Measurements from ENCODE around the gene TRPV5.

DNA sequence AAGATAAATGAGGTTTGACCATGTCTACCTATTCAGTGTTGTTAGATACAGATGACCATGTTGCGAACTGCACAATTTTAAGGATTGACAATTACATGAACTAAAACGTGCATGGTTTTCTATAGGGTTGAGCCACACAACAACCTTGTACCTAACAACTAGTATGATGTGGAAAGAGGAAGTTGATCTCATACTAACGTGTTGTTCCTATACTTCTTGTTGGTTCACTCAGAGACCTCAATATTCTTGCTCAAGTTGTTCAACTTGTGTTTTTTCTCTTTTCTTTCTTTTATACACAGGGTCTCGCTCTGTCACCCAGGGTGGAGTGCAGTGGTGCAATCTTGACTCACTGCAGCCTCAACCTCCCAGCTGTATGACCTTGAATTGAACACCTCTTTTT is 34.7 kb upstream of the TRPV5 start:
- TF ChIP-seq, protein P1, sequence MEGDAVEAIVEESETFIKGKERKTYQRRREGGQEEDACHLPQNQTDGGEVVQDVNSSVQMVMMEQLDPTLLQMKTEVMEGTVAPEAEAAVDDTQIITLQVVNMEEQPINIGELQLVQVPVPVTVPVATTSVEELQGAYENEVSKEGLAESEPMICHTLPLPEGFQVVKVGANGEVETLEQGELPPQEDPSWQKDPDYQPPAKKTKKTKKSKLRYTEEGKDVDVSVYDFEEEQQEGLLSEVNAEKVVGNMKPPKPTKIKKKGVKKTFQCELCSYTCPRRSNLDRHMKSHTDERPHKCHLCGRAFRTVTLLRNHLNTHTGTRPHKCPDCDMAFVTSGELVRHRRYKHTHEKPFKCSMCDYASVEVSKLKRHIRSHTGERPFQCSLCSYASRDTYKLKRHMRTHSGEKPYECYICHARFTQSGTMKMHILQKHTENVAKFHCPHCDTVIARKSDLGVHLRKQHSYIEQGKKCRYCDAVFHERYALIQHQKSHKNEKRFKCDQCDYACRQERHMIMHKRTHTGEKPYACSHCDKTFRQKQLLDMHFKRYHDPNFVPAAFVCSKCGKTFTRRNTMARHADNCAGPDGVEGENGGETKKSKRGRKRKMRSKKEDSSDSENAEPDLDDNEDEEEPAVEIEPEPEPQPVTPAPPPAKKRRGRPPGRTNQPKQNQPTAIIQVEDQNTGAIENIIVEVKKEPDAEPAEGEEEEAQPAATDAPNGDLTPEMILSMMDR (IDR thresholded peaks at IDR 0.05), result no peak
- TF ChIP-seq POLR2A (IDR thresholded peaks at IDR 0.05), result no peak
